ENCODE data around the gene STK24. TPM values are rescaled to one million over a fixed set of nuclear protein-coding genes. Genes with fewer than 3 reads are reported as not detected.
"Not testable (repeated sequence)": the region's sequence is repeated elsewhere in the genome, so short reads cannot be mapped to it uniquely, and the experiment has no call there.

Gene STK24
- 177 and 190 TPM in 2 replicates for total RNA-seq

GRCh38 chr13:98576963-98577835 is at the start of gene STK24:
Gene STK24, minus strand, starts transcription at chr13:98577107. Its CDS starts 321 bp downstream, at chr13:98576786.
- Histone ChIP-seq H3K27me3 (ENCODE audit: control insufficient read depth, insufficient read depth, low read length) (no peaks in the 10 kb centered on the region), H3K36me3 (ENCODE audit: control insufficient read depth, insufficient read depth, low read length) (no peaks in the 10 kb centered on the region), H3K4me3 (ENCODE audit: low read depth, low read length) (peak within 1 kb of the TSS; percentile 87)
- no peak for DNase-seq (ENCODE audit: low read depth)
- no peak for TF ChIP-seq CTCF (IDR thresholded peaks at IDR 0.05; ENCODE audit: insufficient read depth, low read length, poor library complexity, severe bottlenecking)

- no peak for TF ChIP-seq CTCF (IDR thresholded peaks at IDR 0.05; ENCODE audit: insufficient read depth, low read length, poor library complexity, severe bottlenecking)
- no peaks in the 10 kb centered on the region for H3K27me3 ChIP-seq (ENCODE audit: control insufficient read depth, insufficient read depth, low read length)
- DNase-seq (ENCODE audit: low read depth), result no peak
- no peak overlapping the region for H3K4me3 ChIP-seq (ENCODE audit: low read depth, low read length)
- no peaks in the 10 kb centered on the region for H3K36me3 ChIP-seq (ENCODE audit: control insufficient read depth, insufficient read depth, low read length)
Observed at GRCh38 chr13:98626298-98626935, 49.5 kb upstream of the STK24 start.

- DNase-seq (ENCODE audit: low read depth); H3K4me3 ChIP-seq (ENCODE audit: low read depth, low read length); H3K36me3 ChIP-seq (ENCODE audit: control insufficient read depth, insufficient read depth, low read length); H3K27me3 ChIP-seq (ENCODE audit: control insufficient read depth, insufficient read depth, low read length): not testable (repeated sequence)
Observed at GRCh38 chr13:98624589-98624988, 47.7 kb upstream of the STK24 start.

- no peak for DNase-seq (ENCODE audit: low read depth)
- Histone ChIP-seq H3K27me3 (ENCODE audit: control insufficient read depth, insufficient read depth, low read length) (no peaks in the 10 kb centered on the region), H3K4me3 (ENCODE audit: low read depth, low read length) (no peak overlapping the region), H3K36me3 (ENCODE audit: control insufficient read depth, insufficient read depth, low read length) (no peaks in the 10 kb centered on the region)
- no peak for TF ChIP-seq CTCF (IDR thresholded peaks at IDR 0.05; ENCODE audit: insufficient read depth, low read length, poor library complexity, severe bottlenecking)
Observed at GRCh38 chr13:98622931-98623331, 46.0 kb upstream of the STK24 start.

- no peak for DNase-seq (ENCODE audit: low read depth)
- TF ChIP-seq CTCF (IDR thresholded peaks at IDR 0.05; ENCODE audit: insufficient read depth, low read length, poor library complexity, severe bottlenecking), result no peak
- Histone ChIP-seq H3K36me3 (ENCODE audit: control insufficient read depth, insufficient read depth, low read length) (no peaks in the 10 kb centered on the region), H3K27me3 (ENCODE audit: control insufficient read depth, insufficient read depth, low read length) (no peaks in the 10 kb centered on the region), H3K4me3 (ENCODE audit: low read depth, low read length) (no peak overlapping the region)
Observed at GRCh38 chr13:98619556-98619955, 42.6 kb upstream of the STK24 start.

GRCh38 chr13:98615595-98615994 is 38.7 kb upstream of the STK24 start:
- H3K4me3 ChIP-seq (ENCODE audit: low read depth, low read length); H3K27me3 ChIP-seq (ENCODE audit: control insufficient read depth, insufficient read depth, low read length); DNase-seq (ENCODE audit: low read depth); H3K36me3 ChIP-seq (ENCODE audit: control insufficient read depth, insufficient read depth, low read length): not testable (repeated sequence)

All from kidney epithelial cell (primary cell).